K562 (cell line): ENCODE results near the gene LRP1B. TPM values are rescaled to one million over a fixed set of nuclear protein-coding genes. Genes with fewer than 3 reads are reported as not detected.

Source experiments
- ATAC-seq: fragments of 200-7000 bp; cut with Tn5 transposase; 3 replicates; pipeline ENCODE4 v1.9.1; 2020; ENCODE audit warnings: moderate library complexity
- BruUV-seq: library from RNA; stranded (reverse); fragments of 400-500 nt; replicated peaks from 2 replicates; lab custom pipeline; 2021; lab: Mats Ljungman, UMichigan
- CTCF ChIA-PET: fragments of 300-600 bp; formaldehyde crosslinking; extraction: SDS; loops from one replicate; lab custom pipeline; 2021; ENCODE audit warnings: low intra/inter-chr PET ratio; lab: Yijun Ruan, JAX
- POLR2A ChIA-PET: fragments of 300-600, 350-650 bp; sonication (Branson Sonifier 250); formaldehyde crosslinking; extraction: SDS; loops from one replicate; lab custom pipeline; 2021; ENCODE audit warnings: antibody characterized with exemption, inconsistent platforms; lab: Yijun Ruan, JAX
- DNase-seq, 4 experiments: peaks; one replicate each; pipeline versions ENCODE4 v3.0.0 to v3.0.0-alpha.2; 2011 to 2018; ENCODE audit warnings: low spot score in 3 of 4, mixed read lengths in 3 of 4; ENCODE audit errors: extremely low read depth in 1 of 4
- FAIRE-seq: peaks from 2 replicates; lab custom pipeline; 2011; peaks lifted over from hg19 to GRCh38; lab: Jason Lieb, UNC
- H2AFZ ChIP-seq: 2 replicates; pipeline ENCODE4 v1.6.0; 2011; ENCODE audit warnings: low read depth, low read length, control low read depth, inconsistent platforms
- H3K27ac ChIP-seq: fragments of 200-600 bp; 3 replicates; pipeline ENCODE4 v1.8.0; 2011; ENCODE audit warnings: low read depth, mild to moderate bottlenecking, control low read depth, inconsistent platforms, low read length, moderate library complexity, mixed read lengths; ENCODE audit errors: extremely low read depth
- H3K27me3 ChIP-seq, 2 experiments: fragments of 300-600 bp in 1 of 2; 2 replicates in 1 of 2; 3 replicates in 1 of 2; pipeline versions ENCODE4 v1.6.0 to v1.8.0; 2011; ENCODE audit warnings: inconsistent platforms in 2 of 2, low read length in 2 of 2, mild to moderate bottlenecking in 1 of 2, mixed read lengths in 1 of 2, moderate library complexity in 1 of 2; ENCODE audit not compliant: control insufficient read depth in 2 of 2, insufficient read depth in 2 of 2
- H3K36me3 ChIP-seq: fragments of 300-600 bp; 3 replicates; pipeline ENCODE4 v1.8.0; 2011; ENCODE audit warnings: mild to moderate bottlenecking, low read length, inconsistent platforms; ENCODE audit not compliant: control insufficient read depth, insufficient read depth
- H3K4me1 ChIP-seq, 2 experiments: fragments of 200-600 bp in 1 of 2; replicated peaks in 1 of 2; 2 replicates in 1 of 2; 3 replicates in 1 of 2; pipeline versions ENCODE4 v1.5.1 to v1.8.0; 2011; ENCODE audit warnings: inconsistent platforms in 2 of 2, low read length in 2 of 2, mild to moderate bottlenecking in 1 of 2, mixed read lengths in 1 of 2, moderate library complexity in 1 of 2; ENCODE audit not compliant: control insufficient read depth in 2 of 2, insufficient read depth in 2 of 2
- H3K4me2 ChIP-seq: 2 replicates; pipeline ENCODE4 v1.6.1; 2011; ENCODE audit warnings: low read length, control low read depth, inconsistent platforms, mixed read lengths; ENCODE audit not compliant: insufficient read depth
- H3K4me3 ChIP-seq: fragments of 200-600 bp; sonication (generic), shearing (Covaris generic); 2 replicates; pipeline ENCODE4 v1.5.1; 2016; ENCODE audit warnings: control low read depth, inconsistent platforms
- H3K79me2 ChIP-seq: fragments of 200-600 bp; 3 replicates; pipeline ENCODE4 v1.8.0; 2011; ENCODE audit warnings: low read length, inconsistent platforms; ENCODE audit not compliant: control insufficient read depth, insufficient read depth
- H3K9ac ChIP-seq, 2 experiments: 2 replicates each; pipeline versions ENCODE4 v1.6.0 to v1.6.1; 2011; ENCODE audit warnings: low read depth in 2 of 2, low read length in 2 of 2, control low read depth in 1 of 2, inconsistent platforms in 1 of 2, mild to moderate bottlenecking in 1 of 2, mixed read lengths in 1 of 2; ENCODE audit not compliant: insufficient read depth in 1 of 2
- H3K9me1 ChIP-seq: one replicate; pipeline ENCODE4 v1.6.0; 2011; ENCODE audit warnings: inconsistent platforms, mild to moderate bottlenecking, low read length, moderate library complexity; ENCODE audit not compliant: control insufficient read depth, insufficient read depth
- H3K9me3 ChIP-seq: replicated peaks from 2 replicates; pipeline ENCODE4 v1.5.1; 2011; ENCODE audit warnings: low read depth, low read length, inconsistent platforms; ENCODE audit not compliant: control insufficient read depth, insufficient read depth
- H4K20me1 ChIP-seq: replicated peaks from 2 replicates; pipeline ENCODE4 v1.6.1; 2011; ENCODE audit warnings: low read length, inconsistent platforms, mixed read lengths; ENCODE audit not compliant: control insufficient read depth, insufficient read depth
- E2F1 ChIP-seq: sonication (generic); formaldehyde crosslinking; IDR thresholded peaks from 2 replicates; pipeline ENCODE4 v1.8.1; 2023; ENCODE audit warnings: mild to moderate bottlenecking, missing genetic modification reagents, moderate library complexity
- FOSL1 ChIP-seq: fragments of 200-800 bp; sonication (Bioruptor generic); conservative IDR thresholded peaks from 2 replicates; pipeline ENCODE4 v1.6.1; 2016; ENCODE audit warnings: missing genetic modification characterization, missing compliant biosample characterization
- FOXJ3 ChIP-seq: sonication (generic); formaldehyde crosslinking; IDR thresholded peaks from 2 replicates; pipeline ENCODE4 v1.4.0; 2020; ENCODE audit warnings: mild to moderate bottlenecking, missing genetic modification reagents
- HMG20A ChIP-seq: fragments of 450-650 bp; formaldehyde crosslinking; conservative IDR thresholded peaks from 2 replicates; pipeline ENCODE4 v1.4.0; 2020; ENCODE audit warnings: mild to moderate bottlenecking, mixed read lengths
- NEUROD1 ChIP-seq: fragments of 150-350 bp; IDR thresholded peaks from 2 replicates; pipeline ENCODE4 v1.6.1; 2014; ENCODE audit warnings: borderline replicate concordance, low read length, low read depth; ENCODE audit not compliant: partially characterized antibody
- NFIC ChIP-seq: fragments of 450-650 bp; IDR thresholded peaks from 2 replicates; pipeline ENCODE4 v1.6.1; 2017; ENCODE audit warnings: mild to moderate bottlenecking, inconsistent platforms
- NFXL1 ChIP-seq: fragments of 450-650 bp; formaldehyde crosslinking; IDR thresholded peaks from 2 replicates; pipeline ENCODE4 v1.4.0; 2021; ENCODE audit warnings: mild to moderate bottlenecking
- PURB ChIP-seq: sonication (generic); formaldehyde crosslinking; IDR thresholded peaks from 2 replicates; pipeline ENCODE4 v1.9.0; 2021; ENCODE audit warnings: low read depth, mild to moderate bottlenecking, missing genetic modification reagents
- RBBP5 ChIP-seq: fragments of 200-600 bp; sonication (generic); IDR thresholded peaks from 2 replicates; pipeline ENCODE4 v1.6.1; 2012; ENCODE audit warnings: borderline replicate concordance, mild to moderate bottlenecking, low read length, control low read depth, inconsistent platforms; ENCODE audit not compliant: insufficient read depth, poor library complexity, severe bottlenecking
- XRCC3 ChIP-seq: fragments of 450-650 bp; IDR thresholded peaks from 2 replicates; pipeline ENCODE4 v1.6.1; 2017; ENCODE audit warnings: mild to moderate bottlenecking, moderate library complexity
- ZNF121 ChIP-seq: sonication (generic); formaldehyde crosslinking; conservative IDR thresholded peaks from 2 replicates; pipeline ENCODE4 v1.8.0; 2022; ENCODE audit warnings: missing genetic modification reagents
- ZNF134 ChIP-seq: fragments of 250-450 bp; sonication (Bioruptor Pico); conservative IDR thresholded peaks from 2 replicates; pipeline ENCODE4 v1.4.0; 2020
- ZNF77 ChIP-seq: fragments of 250-450 bp; sonication (Bioruptor Pico); IDR thresholded peaks from 2 replicates; pipeline ENCODE4 v1.5.0; 2020
- WGBS: fragments of 100-300 bp; shearing (Covaris generic); methylation state at CpG from one replicate; pipeline ENCODE4 v1.1.6; 2016; ENCODE audit warnings: low coverage, mixed read lengths; ENCODE audit not compliant: insufficient coverage; ENCODE audit errors: missing lambda C conversion rate; 5-methylcytosine and 5-hydroxymethylcytosine counted together
- in situ Hi-C: fragments of 300-500 bp; cut with MboI; formaldehyde crosslinking; loops from 4 replicates; pipeline ENCODE4 v1.15.0; 2018; ENCODE audit warnings: inconsistent platforms, mixed read lengths
- intact Hi-C: fragments of 100-400 bp; cut with micrococcal nuclease; formaldehyde crosslinking; loops from 2 replicates; pipeline ENCODE4 v1.14.2; 2022
- polyA plus RNA-seq, 8 experiments: library from polyadenylated mRNA; depleted of rRNA in 4 of 8; stranded (reverse) in 5 of 8; unstranded in 3 of 8; fragments of >200 nt; fragmentation: Nextera tagmentation in 2 of 8; fragmentation: Illumina TruSeq in 1 of 8; extraction: Ambion mirVana in 2 of 8; extraction: Trizol in 1 of 8; gene quantifications; 2 replicates each; pipeline versions ENCODE4 v1.2.1 to v1.2.3, GENCODE V29; 2011 to 2014; ENCODE audit warnings: inconsistent platforms in 1 of 8, missing spikeins in 1 of 8
- total RNA-seq, 7 experiments: library from RNA; depleted of rRNA in 6 of 7; stranded (reverse); fragments of >200 nt in 6 of 7; fragmentation: Illumina TruSeq in 2 of 7; extraction: Trizol in 2 of 7; gene quantifications; 2 replicates each; pipeline versions ENCODE4 v1.2.1 to v1.2.3, GENCODE V29; 2011 to 2021; ENCODE audit warnings: low replicate concordance in 1 of 7
- TF ChIP-seq, protein P1 (sequence below): fragments of 200-800 bp; sonication (Bioruptor generic); IDR thresholded peaks from 2 replicates; pipeline ENCODE4 v1.6.1; 2017; ENCODE audit warnings: missing genetic modification characterization, missing compliant biosample characterization

Gene LRP1B
- total and polyA plus RNA-seq, 9 of the 15 experiments (the other 6 are each of a cell fraction or from before 2014, with no cell fraction given): not detected

- Histone ChIP-seq H3K9ac (no peak overlapping the region), H2AFZ (no peak overlapping the region), H3K27me3 (no peaks in the 10 kb centered on the region), H3K4me2 (no peak overlapping the region), H3K4me3 (no peak overlapping the region), H3K9me1 (no peaks in the 10 kb centered on the region), H3K36me3 (no peaks in the 10 kb centered on the region), H3K27ac (no peak overlapping the region), H3K79me2 (no peaks in the 10 kb centered on the region), H3K9me3 (no peaks in the 10 kb centered on the region), H3K4me1 (no peaks in the 10 kb centered on the region), H4K20me1 (no peaks in the 10 kb centered on the region)
- TF ChIP-seq NEUROD1: no peak
- no peak for TF ChIP-seq XRCC3
- no peak for TF ChIP-seq NFIC
- TF ChIP-seq ZNF77: no peak
- TF ChIP-seq PURB (CRISPR knock-in tag): no peak
- TF ChIP-seq FOSL1 (tag): no peak
- no peak for TF ChIP-seq ZNF134
- no peak for TF ChIP-seq NFXL1
- TF ChIP-seq RBBP5: no peak
- no peak for TF ChIP-seq E2F1 (CRISPR knock-in tag)
- TF ChIP-seq ZNF121 (CRISPR knock-in tag): no peak
- TF ChIP-seq HMG20A: no peak
- TF ChIP-seq, protein P1, sequence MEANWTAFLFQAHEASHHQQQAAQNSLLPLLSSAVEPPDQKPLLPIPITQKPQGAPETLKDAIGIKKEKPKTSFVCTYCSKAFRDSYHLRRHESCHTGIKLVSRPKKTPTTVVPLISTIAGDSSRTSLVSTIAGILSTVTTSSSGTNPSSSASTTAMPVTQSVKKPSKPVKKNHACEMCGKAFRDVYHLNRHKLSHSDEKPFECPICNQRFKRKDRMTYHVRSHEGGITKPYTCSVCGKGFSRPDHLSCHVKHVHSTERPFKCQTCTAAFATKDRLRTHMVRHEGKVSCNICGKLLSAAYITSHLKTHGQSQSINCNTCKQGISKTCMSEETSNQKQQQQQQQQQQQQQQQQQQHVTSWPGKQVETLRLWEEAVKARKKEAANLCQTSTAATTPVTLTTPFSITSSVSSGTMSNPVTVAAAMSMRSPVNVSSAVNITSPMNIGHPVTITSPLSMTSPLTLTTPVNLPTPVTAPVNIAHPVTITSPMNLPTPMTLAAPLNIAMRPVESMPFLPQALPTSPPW (CRISPR knock-in tag): no peak
- TF ChIP-seq FOXJ3 (CRISPR knock-in tag): no peak
- no TSS peak for BruUV-seq
- in situ Hi-C loops (no loop called here), intact Hi-C loops (no loop called here)
- DNase-seq (no peak), FAIRE-seq (no peak), ATAC-seq (no peak)
- 3% methylated on average over 3 of the region's 3 CpGs for WGBS
- POLR2A ChIA-PET: no interaction called here
- CTCF ChIA-PET: no interaction called here
These were observed 1371.2 kb downstream of the LRP1B start for GRCh38 chr2:140759426-140760156.
